Superior temporal gyrus (tissue), 1 donor: ENCODE measurements around the gene CAPN9.

ENCODE experiments used
- DNase-seq: peaks from one replicate; pipeline ENCODE4 v3.0.0-alpha.2; 2016; ENCODE audit errors: extremely low spot score

CAPN9 gene

DNA sequence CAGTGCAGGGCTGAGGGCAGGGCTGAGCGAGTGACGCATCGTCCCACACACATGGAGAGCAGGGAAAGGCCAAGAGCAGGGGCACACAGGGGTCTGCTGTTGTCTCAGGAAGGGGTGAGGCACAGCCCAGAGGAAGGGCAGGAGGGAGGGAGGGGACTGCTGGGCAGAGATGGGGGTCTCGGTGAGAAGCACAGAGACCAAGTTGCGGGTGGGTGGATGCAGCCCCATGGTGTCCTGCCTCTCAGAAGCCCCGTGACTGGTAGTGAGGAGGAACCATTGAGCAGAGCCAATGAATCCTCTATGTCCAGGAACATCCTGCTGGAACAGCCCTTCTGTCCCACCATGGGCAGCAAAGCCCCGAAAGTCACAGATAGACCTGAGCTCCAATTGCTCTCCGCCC is 103.4 kb downstream of the CAPN9 start:
- DNase-seq, result no peak

DNA sequence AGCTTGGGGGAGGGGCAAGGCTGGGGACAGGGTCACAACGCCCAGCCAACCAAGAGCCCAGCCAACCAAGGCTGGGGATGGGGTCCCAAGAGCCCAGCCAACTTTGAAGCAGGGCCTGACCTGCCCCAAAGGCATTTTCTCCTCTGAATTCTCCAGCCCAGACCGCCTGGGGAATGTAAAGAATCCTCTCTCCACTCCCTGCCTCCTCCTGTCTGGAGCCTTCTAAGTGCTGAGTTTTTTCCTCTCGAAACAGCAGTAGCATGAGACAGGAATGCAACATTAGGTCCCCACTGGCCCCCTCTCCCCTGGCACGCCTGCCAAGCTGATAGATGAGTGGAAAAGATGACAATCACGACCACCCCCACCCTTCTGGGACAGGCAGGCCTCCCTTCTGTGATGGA is 104.1 kb downstream of the CAPN9 start:
- no peak for DNase-seq
